HG03280 (cell line): Measurements from ENCODE around the gene SCAP.
"Not testable (repeated sequence)": the region's sequence is repeated elsewhere in the genome, so short reads cannot be mapped to it uniquely, and the experiment has no call there.

Experiments used
- ATAC-seq: cut with Tn5 transposase; IDR thresholded peaks from one replicate; pipeline ENCODE4 v1.9.1; 2021; ENCODE audit warnings: mild to moderate bottlenecking, moderate library complexity; ENCODE audit not compliant: unreplicated experiment

Gene SCAP

GRCh38 chr3:47399531-47400270 is 76.0 kb downstream of the SCAP start:
- no peak for ATAC-seq

GRCh38 chr3:47399016-47399415 is 76.7 kb downstream of the SCAP start:
- ATAC-seq = no peak

- ATAC-seq = no peak
These were observed 77.5 kb downstream of the SCAP start for GRCh38 chr3:47398228-47398627.

GRCh38 chr3:47394881-47395280 is 80.9 kb downstream of the SCAP start:
- no peak for ATAC-seq

- no peak for ATAC-seq
These were observed 81.4 kb downstream of the SCAP start for GRCh38 chr3:47394140-47394870.

GRCh38 chr3:47392933-47393332 is 82.8 kb downstream of the SCAP start:
- no peak for ATAC-seq

GRCh38 chr3:47385796-47386195 is 89.9 kb downstream of the SCAP start:
- no peak for ATAC-seq

- ATAC-seq = no peak
These were observed 90.7 kb downstream of the SCAP start for GRCh38 chr3:47385007-47385406.

GRCh38 chr3:47384425-47384824 is 91.3 kb downstream of the SCAP start:
- ATAC-seq = no peak

GRCh38 chr3:47381317-47382157 is 94.2 kb downstream of the SCAP start:
- ATAC-seq = peak; percentile 64

GRCh38 chr3:47380601-47381316 is 95.0 kb downstream of the SCAP start, which contains the start of gene PTPN23:
TSS of gene PTPN23 (plus strand) at chr3:47381021. CDS start at chr3:47381097, 76 bp downstream.
- ATAC-seq = peak; percentile 77

- ATAC-seq = peak; percentile 12
These were observed 95.6 kb downstream of the SCAP start for GRCh38 chr3:47380026-47380600.

GRCh38 chr3:47379411-47379899 is 96.3 kb downstream of the SCAP start:
- no peak for ATAC-seq

- ATAC-seq = no peak
These were observed 96.9 kb downstream of the SCAP start for GRCh38 chr3:47378869-47379268.

- no peak for ATAC-seq
These were observed 98.6 kb downstream of the SCAP start for GRCh38 chr3:47377186-47377585.

- no peak for ATAC-seq
These were observed 99.3 kb downstream of the SCAP start for GRCh38 chr3:47376393-47376792.

GRCh38 chr3:47374587-47374986 is 101.2 kb downstream of the SCAP start:
- no peak for ATAC-seq

GRCh38 chr3:47370887-47371697 is 104.6 kb downstream of the SCAP start:
- ATAC-seq = no peak

- not testable (repeated sequence) for ATAC-seq
These were observed 105.7 kb downstream of the SCAP start for GRCh38 chr3:47370020-47370419.
